ENCODE measurements around the gene FEN1. TPM values are rescaled to one million over a fixed set of nuclear protein-coding genes. Genes with fewer than 3 reads are reported as not detected.

FEN1 gene
- total RNA-seq, 2 donors from 2014 or later, result 14.4 to 67.9 TPM

GRCh38 chr11:61830237-61831105 lies 37.8 kb downstream of the FEN1 start:
- intact Hi-C loops (cut with DNase I), result no loop called here
- no peaks in the 10 kb centered on the region for H3K9me3 ChIP-seq
- DNase-seq, result no peak
- peaks cover 37% of the 10 kb centered on the region for H3K27me3 ChIP-seq
- no peak overlapping the region for H3K4me3 ChIP-seq
- no peak overlapping the region for H3K27ac ChIP-seq
- no peak overlapping the region for H3K9ac ChIP-seq (ENCODE audit: low read depth in 2 of 2, low read length in 2 of 2)
- H3K4me1 ChIP-seq, result no peaks in the 10 kb centered on the region
- TF ChIP-seq CTCF (IDR thresholded peaks at IDR 0.05), result no peak
- H3K36me3 ChIP-seq, result no peaks in the 10 kb centered on the region

- no peak for TF ChIP-seq CTCF (IDR thresholded peaks at IDR 0.05)
- Histone ChIP-seq H3K4me1 (no peaks in the 10 kb centered on the region), H3K4me3 (no peak overlapping the region), H3K9me3 (no peaks in the 10 kb centered on the region), H3K27me3 (peaks cover 27% of the 10 kb centered on the region), H3K27ac (no peak overlapping the region), H3K9ac (ENCODE audit: low read depth in 2 of 2, low read length in 2 of 2) (no peak overlapping the region), H3K36me3 (no peaks in the 10 kb centered on the region)
- intact Hi-C loops (cut with DNase I), result no loop called here
- no peak for DNase-seq
Measured at GRCh38 chr11:61832207-61832606, 39.5 kb downstream of the FEN1 start.

- TF ChIP-seq CTCF (IDR thresholded peaks at IDR 0.05), result no peak
Measured at GRCh38 chr11:61832754-61833153, 40.0 kb downstream of the FEN1 start.

GRCh38 chr11:61833471-61833870 lies 40.8 kb downstream of the FEN1 start:
- intact Hi-C loops (cut with DNase I), result no loop called here
- Histone ChIP-seq H3K27me3 (peaks cover 17% of the 10 kb centered on the region), H3K4me3 (no peak overlapping the region), H3K27ac (no peak overlapping the region), H3K9me3 (no peaks in the 10 kb centered on the region), H3K36me3 (no peaks in the 10 kb centered on the region), H3K9ac (ENCODE audit: low read depth in 2 of 2, low read length in 2 of 2) (no peak overlapping the region), H3K4me1 (no peaks in the 10 kb centered on the region)
- TF ChIP-seq CTCF (IDR thresholded peaks at IDR 0.05), result no peak
- DNase-seq, result no peak

More at GRCh38 chr11:61832754-61833153, 40.0 kb downstream of the FEN1 start:
- no peaks in the 10 kb centered on the region for H3K9me3 ChIP-seq
- DNase-seq, result no peak
- H3K9ac ChIP-seq (ENCODE audit: low read depth in 2 of 2, low read length in 2 of 2), result no peak overlapping the region
- no peak overlapping the region for H3K27ac ChIP-seq
- no peaks in the 10 kb centered on the region for H3K4me1 ChIP-seq
- H3K4me3 ChIP-seq, result no peak overlapping the region
- no peaks in the 10 kb centered on the region for H3K36me3 ChIP-seq
- peaks cover 22% of the 10 kb centered on the region for H3K27me3 ChIP-seq
- intact Hi-C loops (cut with DNase I), result no loop called here

GRCh38 chr11:61833926-61834277 lies 41.2 kb downstream of the FEN1 start:
- Histone ChIP-seq H3K9me3 (no peaks in the 10 kb centered on the region), H3K27me3 (peaks cover 12% of the 10 kb centered on the region), H3K9ac (ENCODE audit: low read depth in 2 of 2, low read length in 2 of 2) (no peak overlapping the region), H3K4me1 (no peaks in the 10 kb centered on the region), H3K4me3 (no peak overlapping the region), H3K27ac (no peak overlapping the region), H3K36me3 (no peaks in the 10 kb centered on the region)
- intact Hi-C loops (cut with DNase I), result no loop called here
- no peak for DNase-seq
- TF ChIP-seq CTCF (IDR thresholded peaks at IDR 0.05), result no peak

Measured in colonic mucosa (tissue), 4 donors.